K562 treated with DMSO at 1 percent for 4 hours (cell line): Measurements from ENCODE around the gene ERCC6L2. TPM values are rescaled to one million over a fixed set of nuclear protein-coding genes. Genes with fewer than 3 reads are reported as not detected.

ENCODE experiments used
- total RNA-seq: library from RNA; unstranded; fragments of 300-600 nt; gene quantifications from 2 replicates; pipeline ENCODE4 v1.2.3, GENCODE V29; 2022; ENCODE audit not compliant: insufficient read depth

ERCC6L2 gene, protein sequence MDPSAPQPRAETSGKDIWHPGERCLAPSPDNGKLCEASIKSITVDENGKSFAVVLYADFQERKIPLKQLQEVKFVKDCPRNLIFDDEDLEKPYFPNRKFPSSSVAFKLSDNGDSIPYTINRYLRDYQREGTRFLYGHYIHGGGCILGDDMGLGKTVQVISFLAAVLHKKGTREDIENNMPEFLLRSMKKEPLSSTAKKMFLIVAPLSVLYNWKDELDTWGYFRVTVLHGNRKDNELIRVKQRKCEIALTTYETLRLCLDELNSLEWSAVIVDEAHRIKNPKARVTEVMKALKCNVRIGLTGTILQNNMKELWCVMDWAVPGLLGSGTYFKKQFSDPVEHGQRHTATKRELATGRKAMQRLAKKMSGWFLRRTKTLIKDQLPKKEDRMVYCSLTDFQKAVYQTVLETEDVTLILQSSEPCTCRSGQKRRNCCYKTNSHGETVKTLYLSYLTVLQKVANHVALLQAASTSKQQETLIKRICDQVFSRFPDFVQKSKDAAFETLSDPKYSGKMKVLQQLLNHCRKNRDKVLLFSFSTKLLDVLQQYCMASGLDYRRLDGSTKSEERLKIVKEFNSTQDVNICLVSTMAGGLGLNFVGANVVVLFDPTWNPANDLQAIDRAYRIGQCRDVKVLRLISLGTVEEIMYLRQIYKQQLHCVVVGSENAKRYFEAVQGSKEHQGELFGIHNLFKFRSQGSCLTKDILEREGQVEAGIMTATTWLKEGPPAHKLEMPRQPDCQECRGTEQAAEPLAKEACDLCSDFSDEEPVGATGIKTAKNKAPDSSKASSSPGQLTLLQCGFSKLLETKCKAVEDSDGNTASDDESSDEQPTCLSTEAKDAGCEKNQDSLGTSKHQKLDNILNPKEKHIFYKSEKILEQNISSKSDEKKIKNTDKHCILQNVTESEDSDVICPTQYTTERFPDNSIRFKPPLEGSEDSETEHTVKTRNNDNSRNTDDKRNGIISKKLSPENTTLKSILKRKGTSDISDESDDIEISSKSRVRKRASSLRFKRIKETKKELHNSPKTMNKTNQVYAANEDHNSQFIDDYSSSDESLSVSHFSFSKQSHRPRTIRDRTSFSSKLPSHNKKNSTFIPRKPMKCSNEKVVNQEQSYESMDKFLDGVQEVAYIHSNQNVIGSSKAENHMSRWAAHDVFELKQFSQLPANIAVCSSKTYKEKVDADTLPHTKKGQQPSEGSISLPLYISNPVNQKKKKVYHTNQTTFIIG (N-terminal part only)
- 9.5 and 11.1 TPM in 2 replicates for total RNA-seq

DNA sequence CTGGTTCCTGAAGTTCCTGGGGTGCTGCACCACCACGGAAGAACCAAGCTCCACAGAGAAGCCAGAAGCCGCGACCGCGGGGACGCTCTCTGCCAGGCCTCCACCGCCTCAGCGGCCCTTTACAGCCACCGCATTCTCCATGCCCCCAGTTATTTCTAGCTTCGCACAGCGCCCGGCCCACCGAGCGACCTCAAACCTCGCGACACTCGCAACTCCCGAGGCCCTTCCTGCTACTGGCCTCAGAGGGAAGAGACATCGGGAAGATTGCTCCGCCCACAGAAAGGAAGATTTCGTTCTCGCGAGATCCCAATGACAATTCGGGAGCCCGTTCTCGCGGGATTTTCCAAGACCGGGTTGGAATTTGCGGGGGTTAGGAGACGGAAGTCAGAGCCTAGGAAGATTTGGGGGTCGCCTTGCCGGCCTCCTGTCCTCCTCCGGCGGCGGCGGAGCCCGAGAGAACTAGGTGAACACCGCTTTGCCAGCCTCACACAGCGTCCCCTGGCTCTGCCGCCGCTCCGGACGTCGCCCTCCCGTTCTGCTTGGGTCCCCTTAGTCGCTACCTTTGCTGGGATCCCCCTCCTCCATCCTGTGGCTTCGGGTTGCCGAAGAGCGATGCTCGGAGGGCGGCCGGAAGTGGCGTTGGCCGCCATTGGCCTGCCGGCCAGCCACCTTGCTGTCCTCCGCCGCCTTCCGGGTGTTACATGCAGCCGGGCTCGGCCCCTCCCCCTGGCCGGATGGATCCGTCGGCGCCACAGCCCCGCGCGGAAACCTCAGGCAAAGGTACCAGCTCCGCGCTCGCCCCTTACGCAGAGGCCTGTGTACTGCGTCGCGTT is at the start of gene ERCC6L2:
Gene ERCC6L2, plus strand, starts transcription at position 387 of the 833 bp plus-strand sequence. Its CDS starts 348 bp downstream, at position 735.

